Peyer's patch (tissue), 4 donors: ENCODE results near the gene CDC26.
"Not testable (repeated sequence)": the region's sequence is repeated elsewhere in the genome, so short reads cannot be mapped to it uniquely, and the experiment has no call there.

Experiments
- POLR2A ChIP-seq, 2 donors: fragments of 450-650 bp; IDR thresholded peaks; one replicate each; pipeline ENCODE4 v1.5.1; 2017; ENCODE audit warnings: antibody characterized with exemption in 2 of 2, mild to moderate bottlenecking in 2 of 2, moderate library complexity in 2 of 2
- TF ChIP-seq, protein P1 (sequence below), 6 experiments: fragments of 450-650 bp in 4 of 6; fragments of 200-600 bp in 2 of 6; sonication (generic) in 1 of 6; IDR thresholded peaks; one replicate each; pipeline ENCODE4 v1.5.1; 2017 to 2019; ENCODE audit warnings: antibody characterized with exemption in 6 of 6, mild to moderate bottlenecking in 3 of 6, moderate library complexity in 1 of 6

DNA sequence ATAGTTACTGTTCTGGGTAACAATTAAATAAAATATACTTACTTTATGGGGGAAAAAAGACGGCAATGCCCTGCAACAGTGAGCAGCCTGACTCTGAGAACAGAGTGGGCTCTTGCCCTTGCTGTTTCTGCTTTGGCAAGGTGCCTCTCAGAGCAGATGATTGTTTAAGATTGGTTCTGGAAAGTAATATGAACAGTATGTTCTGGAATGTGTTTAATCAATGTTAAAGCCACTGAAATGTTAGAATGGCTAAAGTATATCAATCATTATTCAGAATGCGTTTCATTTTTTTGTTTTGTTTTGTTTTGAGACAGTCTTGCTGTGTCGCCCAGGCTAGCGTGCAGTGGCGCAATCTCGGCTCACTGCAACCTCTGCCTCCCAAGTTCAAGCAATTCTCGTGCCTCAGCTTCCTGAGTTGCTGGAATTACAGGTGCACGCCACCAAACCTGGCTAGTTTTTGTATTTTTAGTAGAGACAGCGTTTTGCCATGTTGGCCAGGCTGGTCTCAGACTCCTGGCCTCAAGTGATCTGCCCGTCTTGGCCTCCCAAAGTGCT, 39.6 kb downstream of the CDC26 start:
- TF ChIP-seq, protein P1, sequence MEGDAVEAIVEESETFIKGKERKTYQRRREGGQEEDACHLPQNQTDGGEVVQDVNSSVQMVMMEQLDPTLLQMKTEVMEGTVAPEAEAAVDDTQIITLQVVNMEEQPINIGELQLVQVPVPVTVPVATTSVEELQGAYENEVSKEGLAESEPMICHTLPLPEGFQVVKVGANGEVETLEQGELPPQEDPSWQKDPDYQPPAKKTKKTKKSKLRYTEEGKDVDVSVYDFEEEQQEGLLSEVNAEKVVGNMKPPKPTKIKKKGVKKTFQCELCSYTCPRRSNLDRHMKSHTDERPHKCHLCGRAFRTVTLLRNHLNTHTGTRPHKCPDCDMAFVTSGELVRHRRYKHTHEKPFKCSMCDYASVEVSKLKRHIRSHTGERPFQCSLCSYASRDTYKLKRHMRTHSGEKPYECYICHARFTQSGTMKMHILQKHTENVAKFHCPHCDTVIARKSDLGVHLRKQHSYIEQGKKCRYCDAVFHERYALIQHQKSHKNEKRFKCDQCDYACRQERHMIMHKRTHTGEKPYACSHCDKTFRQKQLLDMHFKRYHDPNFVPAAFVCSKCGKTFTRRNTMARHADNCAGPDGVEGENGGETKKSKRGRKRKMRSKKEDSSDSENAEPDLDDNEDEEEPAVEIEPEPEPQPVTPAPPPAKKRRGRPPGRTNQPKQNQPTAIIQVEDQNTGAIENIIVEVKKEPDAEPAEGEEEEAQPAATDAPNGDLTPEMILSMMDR (IDR thresholded peaks at IDR 0.05) = not testable (repeated sequence)
- TF ChIP-seq POLR2A (IDR thresholded peaks at IDR 0.05) = not testable (repeated sequence)
